Activated T-cell treated with anti-CD3 and anti-CD28 coated beads for 1 hour (primary cell): ENCODE measurements around the gene LAMA2.
"Not testable (repeated sequence)": the region's sequence is repeated elsewhere in the genome, so short reads cannot be mapped to it uniquely, and the experiment has no call there.

Experiments
- DNase-seq: peaks from one replicate; pipeline ENCODE4 v3.0.0-alpha.2; 2020; ENCODE audit warnings: low read depth

Gene LAMA2

GRCh38 chr6:129073051-129073450 is 190.1 kb downstream of the LAMA2 start:
- DNase-seq = no peak

- DNase-seq = no peak
Observed at GRCh38 chr6:129073691-129074395, 190.9 kb downstream of the LAMA2 start.

GRCh38 chr6:129084406-129084805 is 201.5 kb downstream of the LAMA2 start:
- no peak for DNase-seq

GRCh38 chr6:129088481-129088880 is 205.5 kb downstream of the LAMA2 start:
- DNase-seq = not testable (repeated sequence)

GRCh38 chr6:129089357-129089756 is 206.4 kb downstream of the LAMA2 start:
- DNase-seq = no peak

GRCh38 chr6:129094147-129094546 is 211.2 kb downstream of the LAMA2 start:
- DNase-seq = no peak

GRCh38 chr6:129096651-129097290 is 213.8 kb downstream of the LAMA2 start:
- no peak for DNase-seq

GRCh38 chr6:129098061-129098553 is 215.2 kb downstream of the LAMA2 start:
- DNase-seq = no peak

GRCh38 chr6:129099696-129100095 is 216.8 kb downstream of the LAMA2 start:
- no peak for DNase-seq

- no peak for DNase-seq
Observed at GRCh38 chr6:129100164-129100563, 217.2 kb downstream of the LAMA2 start.

GRCh38 chr6:129102741-129103140 is 219.8 kb downstream of the LAMA2 start:
- DNase-seq = no peak

GRCh38 chr6:129104131-129104530 is 221.2 kb downstream of the LAMA2 start:
- no peak for DNase-seq

- DNase-seq = no peak
Observed at GRCh38 chr6:129104560-129104959, 221.6 kb downstream of the LAMA2 start.

- no peak for DNase-seq
Observed at GRCh38 chr6:129105035-129105434, 222.1 kb downstream of the LAMA2 start.

GRCh38 chr6:129105793-129106192 is 222.9 kb downstream of the LAMA2 start:
- no peak for DNase-seq

- DNase-seq = no peak
Observed at GRCh38 chr6:129108337-129108736, 225.4 kb downstream of the LAMA2 start.

GRCh38 chr6:129110690-129111343 is 227.9 kb downstream of the LAMA2 start:
- DNase-seq = no peak

- no peak for DNase-seq
Observed at GRCh38 chr6:129111346-129111745, 228.4 kb downstream of the LAMA2 start.

- no peak for DNase-seq
Observed at GRCh38 chr6:129111853-129112252, 228.9 kb downstream of the LAMA2 start.

- no peak for DNase-seq
Observed at GRCh38 chr6:129112591-129112990, 229.7 kb downstream of the LAMA2 start.

GRCh38 chr6:129113637-129114036 is 230.7 kb downstream of the LAMA2 start:
- no peak for DNase-seq

- DNase-seq = no peak
Observed at GRCh38 chr6:129114636-129115391, 231.9 kb downstream of the LAMA2 start.
